GM12891 (cell line): ENCODE measurements around the gene HTR4.

Experiments used
- DNase-seq: peaks from one replicate; pipeline ENCODE4 v3.0.0; 2011; ENCODE audit warnings: low spot score; ENCODE audit not compliant: insufficient read length
- FAIRE-seq: peaks from 2 replicates; lab custom pipeline; 2011; peaks lifted over from hg19 to GRCh38; lab: Jason Lieb, UNC
- PAX5 ChIP-seq: IDR thresholded peaks from 2 replicates; pipeline ENCODE4 v1.6.1; 2011; ENCODE audit warnings: low read length, moderate library complexity, mild to moderate bottlenecking; ENCODE audit not compliant: insufficient read depth, severe bottlenecking
- POLR2A ChIP-seq: IDR thresholded peaks from 2 replicates; pipeline ENCODE4 v1.6.1; 2011; ENCODE audit warnings: low read depth, low read length, control low read depth
- POLR2AphosphoS5 ChIP-seq: IDR thresholded peaks from 2 replicates; pipeline ENCODE4 v1.6.1; 2011; ENCODE audit warnings: low read depth, low read length, control low read depth
- POU2F2 ChIP-seq: IDR thresholded peaks from 2 replicates; pipeline ENCODE4 v1.6.1; 2011; ENCODE audit warnings: low read depth, mild to moderate bottlenecking, control low read depth, low read length, moderate library complexity
- SPI1 ChIP-seq: IDR thresholded peaks from 2 replicates; pipeline ENCODE4 v1.6.1; 2011; ENCODE audit warnings: low read depth, low read length, control low read depth
- TAF1 ChIP-seq: IDR thresholded peaks from 2 replicates; pipeline ENCODE4 v1.6.1; 2011; ENCODE audit warnings: low read depth, low read length, control low read depth

Gene HTR4

GRCh38 chr5:148514344-148514743, 140.0 kb downstream of the HTR4 start:
- no peak for TF ChIP-seq PAX5
- no peak for TF ChIP-seq POU2F2
- TF ChIP-seq POLR2A = no peak
- no peak for TF ChIP-seq POLR2AphosphoS5
- TF ChIP-seq SPI1 = no peak
- TF ChIP-seq TAF1 = no peak
- FAIRE-seq = no peak
- DNase-seq = no peak

- DNase-seq (no peak), FAIRE-seq (no peak)
- no peak for TF ChIP-seq PAX5
- TF ChIP-seq POLR2AphosphoS5 = no peak
- TF ChIP-seq TAF1 = no peak
- no peak for TF ChIP-seq POU2F2
- TF ChIP-seq POLR2A = no peak
- TF ChIP-seq SPI1 = no peak
Observed at GRCh38 chr5:148512498-148512897, 141.8 kb downstream of the HTR4 start.

- FAIRE-seq (no peak), DNase-seq (no peak)
- no peak for TF ChIP-seq POU2F2
- TF ChIP-seq PAX5 = no peak
- no peak for TF ChIP-seq SPI1
Observed at GRCh38 chr5:148511810-148512347, 142.4 kb downstream of the HTR4 start.

- no peak for FAIRE-seq
- TF ChIP-seq PAX5 (no peak), TAF1 (no peak), POLR2AphosphoS5 (no peak), POU2F2 (no peak), POLR2A (no peak), SPI1 (no peak)
Observed at GRCh38 chr5:148509893-148510292, 144.4 kb downstream of the HTR4 start.

GRCh38 chr5:148507648-148508047, 146.7 kb downstream of the HTR4 start:
- DNase-seq = no peak
- TF ChIP-seq PAX5 (no peak), SPI1 (no peak), POLR2AphosphoS5 (no peak), POLR2A (no peak), POU2F2 (no peak), TAF1 (no peak)
- FAIRE-seq = no peak

More at GRCh38 chr5:148509893-148510292, 144.4 kb downstream of the HTR4 start:
- DNase-seq = no peak

- no peak for TF ChIP-seq TAF1
- TF ChIP-seq SPI1 = no peak
- no peak for TF ChIP-seq POU2F2
- TF ChIP-seq POLR2AphosphoS5 = no peak
- TF ChIP-seq POLR2A = no peak
- TF ChIP-seq PAX5 = no peak
- no peak for FAIRE-seq
- DNase-seq = no peak
Observed at GRCh38 chr5:148499452-148499851, 154.9 kb downstream of the HTR4 start.

- FAIRE-seq (no peak), DNase-seq (no peak)
- TF ChIP-seq SPI1 (no peak), TAF1 (no peak)
Observed at GRCh38 chr5:148497757-148498156, 156.6 kb downstream of the HTR4 start.

- no peak for FAIRE-seq
- TF ChIP-seq POLR2A = no peak
Observed at GRCh38 chr5:148492351-148492750, 162.0 kb downstream of the HTR4 start.

GRCh38 chr5:148491793-148492184, 162.5 kb downstream of the HTR4 start:
- FAIRE-seq = no peak
- TF ChIP-seq SPI1 (no peak), POLR2A (no peak), PAX5 (no peak), POLR2AphosphoS5 (no peak), POU2F2 (no peak), TAF1 (no peak)
- no peak for DNase-seq

More at GRCh38 chr5:148492351-148492750, 162.0 kb downstream of the HTR4 start:
- no peak for DNase-seq

GRCh38 chr5:148491015-148491792, 163.1 kb downstream of the HTR4 start:
- TF ChIP-seq POLR2AphosphoS5 (no peak), POU2F2 (no peak), PAX5 (no peak), TAF1 (no peak), POLR2A (no peak), SPI1 (no peak)
- FAIRE-seq = no peak

More at GRCh38 chr5:148491015-148491792, 163.1 kb downstream of the HTR4 start:
- DNase-seq = no peak
